HepG2 (cell line): ENCODE measurements around the gene GZF1. TPM values are rescaled to one million over a fixed set of nuclear protein-coding genes. Genes with fewer than 3 reads are reported as not detected.

ENCODE experiments used
- ATAC-seq: fragments of 200-7000 bp; cut with Tn5 transposase; 3 replicates; pipeline ENCODE4 v1.9.1; 2020; ENCODE audit warnings: mild to moderate bottlenecking, moderate library complexity
- BruUV-seq: library from RNA; stranded (reverse); fragments of 400-500 nt; replicated peaks from 2 replicates; lab custom pipeline; 2021; lab: Mats Ljungman, UMichigan
- CTCF ChIA-PET: fragments of 300-600 bp; formaldehyde crosslinking; extraction: SDS; loops from one replicate; lab custom pipeline; 2021; ENCODE audit warnings: low total read pairs, inconsistent platforms, low intra/inter-chr PET ratio; lab: Yijun Ruan, JAX
- POLR2A ChIA-PET: fragments of 350-600 bp; sonication (Branson Sonifier 250); formaldehyde crosslinking; loops from one replicate; lab custom pipeline; 2020; ENCODE audit warnings: antibody characterized with exemption, inconsistent platforms; lab: Yijun Ruan, JAX
- DNase-seq: peaks from one replicate; pipeline ENCODE4 v3.0.0-alpha.2; 2015; ENCODE audit warnings: low spot score
- FAIRE-seq: peaks from 3 replicates; lab custom pipeline; 2011; peaks lifted over from hg19 to GRCh38; lab: Jason Lieb, UNC
- H2AFZ ChIP-seq: one replicate; pipeline ENCODE4 v1.6.1; 2011; ENCODE audit warnings: low read length, inconsistent platforms
- H3K27ac ChIP-seq: fragments of 300-600 bp; 3 replicates; pipeline ENCODE4 v1.8.0; 2011; ENCODE audit warnings: mixed run types, mild to moderate bottlenecking, mixed read lengths, low read length, inconsistent platforms; ENCODE audit not compliant: insufficient read depth; ENCODE audit errors: extremely low read length
- H3K27me3 ChIP-seq, 2 experiments: fragments of 200-600 bp in 1 of 2; 2 replicates in 1 of 2; 3 replicates in 1 of 2; pipeline versions ENCODE4 v1.6.0 to v1.8.0; 2011; ENCODE audit warnings: low read length in 2 of 2, mild to moderate bottlenecking in 2 of 2, moderate library complexity in 2 of 2, inconsistent platforms in 1 of 2; ENCODE audit not compliant: insufficient read depth in 2 of 2, control insufficient read depth in 1 of 2
- H3K36me3 ChIP-seq, 2 experiments: fragments of 200-600 bp in 1 of 2; replicated peaks in 1 of 2; 2 replicates in 1 of 2; 3 replicates in 1 of 2; pipeline versions ENCODE4 v1.5.1 to v1.8.0; 2011; ENCODE audit warnings: low read length in 2 of 2, inconsistent platforms in 1 of 2; ENCODE audit not compliant: insufficient read depth in 2 of 2, control insufficient read depth in 1 of 2
- H3K4me1 ChIP-seq: 2 replicates; pipeline ENCODE4 v1.5.1; 2012; ENCODE audit warnings: low read length, inconsistent platforms; ENCODE audit not compliant: insufficient read depth
- H3K4me2 ChIP-seq: 2 replicates; pipeline ENCODE4 v1.6.0; 2011; ENCODE audit warnings: low read depth, low read length, inconsistent platforms
- H3K4me3 ChIP-seq, 3 experiments: fragments of 200-600 bp in 1 of 3; sonication (generic), shearing (Covaris generic) in 1 of 3; replicated peaks in 1 of 3; 2 replicates each; pipeline ENCODE4 v1.5.1; 2011 to 2016; ENCODE audit warnings: low read length in 3 of 3, inconsistent platforms in 2 of 3, low read depth in 2 of 3, mild to moderate bottlenecking in 2 of 3, control low read depth in 1 of 3, mixed read lengths in 1 of 3; ENCODE audit not compliant: insufficient read depth in 1 of 3
- H3K79me2 ChIP-seq: one replicate; pipeline ENCODE4 v1.6.1; 2011; ENCODE audit warnings: low read length, inconsistent platforms; ENCODE audit not compliant: insufficient read depth
- H3K9ac ChIP-seq: 2 replicates; pipeline ENCODE4 v1.6.0; 2011; ENCODE audit warnings: mild to moderate bottlenecking, low read depth, low read length, inconsistent platforms; ENCODE audit not compliant: insufficient read depth
- H3K9me3 ChIP-seq: 2 replicates; pipeline ENCODE4 v1.5.1; 2012; ENCODE audit warnings: mild to moderate bottlenecking, low read length
- H4K20me1 ChIP-seq: 2 replicates; pipeline ENCODE4 v1.6.0; 2011; ENCODE audit warnings: inconsistent platforms, mild to moderate bottlenecking, low read length, moderate library complexity; ENCODE audit not compliant: insufficient read depth
- DNMT3B ChIP-seq: conservative IDR thresholded peaks from 2 replicates; pipeline ENCODE4 v1.6.1; 2016; ENCODE audit warnings: missing biosample characterization, control low read depth
- ELK4 ChIP-seq: sonication (generic); formaldehyde crosslinking; IDR thresholded peaks from 2 replicates; pipeline ENCODE4 v1.9.0; 2021; ENCODE audit warnings: missing genetic modification reagents, borderline replicate concordance
- FOXC1 ChIP-seq: sonication (generic); formaldehyde crosslinking; IDR thresholded peaks from 2 replicates; pipeline ENCODE4 v1.8.0; 2022; ENCODE audit warnings: mild to moderate bottlenecking, missing genetic modification reagents, borderline replicate concordance
- KIAA2018 ChIP-seq: sonication (generic); formaldehyde crosslinking; IDR thresholded peaks from 2 replicates; pipeline ENCODE4 v1.5.0; 2020; ENCODE audit warnings: mild to moderate bottlenecking, missing genetic modification reagents, borderline replicate concordance
- NR2F2 ChIP-seq: IDR thresholded peaks from 2 replicates; pipeline ENCODE4 v1.6.1; 2012; ENCODE audit warnings: low read depth, inconsistent platforms, borderline replicate concordance
- ZNF644 ChIP-seq: IDR thresholded peaks from 2 replicates; pipeline ENCODE4 v1.6.1; 2016; ENCODE audit warnings: low read depth
- ZNF646 ChIP-seq: sonication (generic); formaldehyde crosslinking; IDR thresholded peaks from 2 replicates; pipeline ENCODE4 v1.9.0; 2021; ENCODE audit warnings: mild to moderate bottlenecking, missing genetic modification reagents
- in situ Hi-C: cut with HindIII; loops from 2 replicates; pipeline ENCODE4 v1.10.0; 2017; ENCODE audit warnings: low pct_unique_long_range_greater_than_20kb; ENCODE audit not compliant: extremely low pct_ligation_motif_present
- intact Hi-C: fragments of 100-400 bp; cut with micrococcal nuclease; formaldehyde crosslinking; loops from one replicate; pipeline ENCODE4 v1.10.0; 2022; ENCODE audit not compliant: unreplicated experiment
- polyA plus RNA-seq, 8 experiments: library from polyadenylated mRNA; depleted of rRNA in 3 of 8; stranded (reverse) in 7 of 8; unstranded in 1 of 8; fragments of >200 nt; fragmentation: Illumina TruSeq in 4 of 8; extraction: Trizol in 4 of 8; gene quantifications; 2 replicates each; pipeline versions ENCODE4 v1.2.1 to v1.2.3, GENCODE V29; 2011 to 2016; ENCODE audit warnings: low read depth in 4 of 8, missing spikeins in 1 of 8, mixed read lengths in 1 of 8; ENCODE audit not compliant: insufficient read depth in 1 of 8
- total RNA-seq, 5 experiments: library from RNA; depleted of rRNA; stranded (reverse); fragments of >200 nt; fragmentation: Illumina TruSeq; extraction: Trizol; gene quantifications; 2 replicates each; pipeline ENCODE4 v1.2.3, GENCODE V29; 2016; ENCODE audit warnings: low read depth in 1 of 5

The GZF1 gene
- total and polyA plus RNA-seq, 2 of the 13 experiments (the other 11 are each of a cell fraction or from before 2014, with no cell fraction given), result 16.9 to 26.0 TPM

GRCh38 chr20:23337312-23337711 is 24.7 kb upstream of the GZF1 start:
- no peak overlapping the region for H3K4me2 ChIP-seq
- POLR2A ChIA-PET, result interaction anchor here (1.1 to 6.3 kb wide), 3 partner anchors 13 to 646 kb away, joined by 3 to 54 read pairs (median 4); partner anchors contain the start of genes NAPB and NXT1
- H3K79me2 ChIP-seq, result no peaks in the 10 kb centered on the region
- FAIRE-seq (no peak), ATAC-seq (no peak), DNase-seq (no peak)
- peaks cover 17% of the 10 kb centered on the region for H3K4me1 ChIP-seq
- no TSS peak for BruUV-seq
- H3K27me3 ChIP-seq, result no peaks in the 10 kb centered on the region; a peak in 1 of 5 replicates
- no peaks in the 10 kb centered on the region for H3K36me3 ChIP-seq
- no peak overlapping the region for H3K4me3 ChIP-seq
- in situ Hi-C loops (no loop called here), intact Hi-C loops (loop anchor here (1.0 kb wide), 1 partner anchor 105 kb away; no protein-coding TSS in a partner anchor)
- no peaks in the 10 kb centered on the region for H3K9me3 ChIP-seq
- H3K27ac ChIP-seq, result no peak overlapping the region
- CTCF ChIA-PET, result no interaction called here
- no peak overlapping the region for H2AFZ ChIP-seq
- H3K9ac ChIP-seq, result no peak overlapping the region
- H4K20me1 ChIP-seq, result no peaks in the 10 kb centered on the region
- TF ChIP-seq KIAA2018 (CRISPR knock-in tag) (no peak), DNMT3B (no peak), ZNF646 (no peak), FOXC1 (CRISPR knock-in tag) (no peak), NR2F2 (no peak), ZNF644 (CRISPR knock-in tag) (no peak), ELK4 (CRISPR knock-in tag) (no peak)
